HG02852 (cell line): Measurements from ENCODE around the gene GOLGA5.

Source experiments
- ATAC-seq: cut with Tn5 transposase; IDR thresholded peaks from one replicate; pipeline ENCODE4 v1.9.1; 2021; ENCODE audit warnings: mild to moderate bottlenecking, moderate library complexity; ENCODE audit not compliant: unreplicated experiment

The GOLGA5 gene

DNA sequence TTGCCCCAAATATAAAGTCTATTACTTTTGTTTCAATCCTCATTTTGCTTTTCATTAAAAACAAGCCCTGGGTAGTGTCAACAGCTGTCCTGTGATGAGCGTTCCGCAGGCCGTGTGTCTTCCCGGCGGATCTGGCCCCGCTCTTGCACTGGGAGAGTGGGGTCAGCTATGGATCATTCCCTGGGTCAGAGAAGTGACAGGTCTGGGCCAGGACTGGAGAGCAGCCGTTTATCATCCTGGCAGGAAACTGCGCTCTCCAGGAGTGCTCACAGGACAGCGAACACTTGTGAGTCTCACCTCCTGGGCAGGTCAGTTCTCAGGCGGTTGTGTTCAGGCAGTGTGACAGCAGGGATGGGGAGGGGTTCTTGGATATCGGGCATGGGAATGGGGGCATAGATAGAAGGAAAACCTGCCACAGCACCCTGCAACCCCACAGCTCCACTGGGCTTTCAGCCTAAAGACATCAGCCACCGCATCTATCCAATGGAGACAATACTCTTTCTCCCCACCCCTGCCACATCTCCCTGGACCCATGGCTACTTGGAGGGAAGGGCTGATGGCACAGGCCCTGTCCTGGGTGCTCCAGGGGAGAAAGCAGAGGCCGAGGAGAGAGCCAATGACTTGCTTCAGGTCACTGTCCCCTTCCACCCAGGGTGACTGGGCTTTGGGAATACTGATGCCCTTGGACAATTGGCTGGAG lies 81.0 kb downstream of the GOLGA5 start:
- ATAC-seq = no peak

DNA sequence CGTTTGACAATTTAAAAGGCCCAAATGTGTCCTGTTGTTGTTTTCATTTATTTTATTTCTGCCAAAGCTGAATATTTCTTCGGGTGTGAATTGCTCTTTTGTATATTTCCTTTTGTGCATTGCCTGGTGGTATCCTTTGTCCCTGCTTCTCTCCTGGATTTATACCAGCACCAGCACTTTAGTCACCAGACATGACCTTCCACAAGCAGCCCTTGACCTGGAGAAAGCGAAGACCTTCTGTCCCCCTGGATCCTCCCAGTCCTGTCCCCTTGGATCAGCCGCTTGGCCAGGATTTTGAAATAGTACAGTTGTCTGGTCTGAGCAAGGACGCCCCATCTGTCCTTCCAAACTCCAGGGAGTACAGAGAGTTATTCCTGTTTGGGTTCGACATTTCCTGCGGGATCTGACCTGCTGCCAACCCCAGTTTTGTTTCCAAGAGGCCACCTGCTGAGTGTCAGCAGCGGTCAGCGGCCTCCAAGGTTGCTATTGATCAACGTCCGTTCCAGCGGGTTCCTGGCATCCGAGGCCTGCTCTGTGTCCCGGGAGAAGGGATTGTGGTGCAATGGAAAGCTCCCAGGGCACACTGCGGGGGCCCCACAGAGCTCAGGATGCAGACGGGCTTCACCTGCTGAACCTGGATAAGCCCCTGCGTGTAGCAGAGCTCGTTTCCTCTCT lies 83.8 kb downstream of the GOLGA5 start:
- no peak for ATAC-seq

DNA sequence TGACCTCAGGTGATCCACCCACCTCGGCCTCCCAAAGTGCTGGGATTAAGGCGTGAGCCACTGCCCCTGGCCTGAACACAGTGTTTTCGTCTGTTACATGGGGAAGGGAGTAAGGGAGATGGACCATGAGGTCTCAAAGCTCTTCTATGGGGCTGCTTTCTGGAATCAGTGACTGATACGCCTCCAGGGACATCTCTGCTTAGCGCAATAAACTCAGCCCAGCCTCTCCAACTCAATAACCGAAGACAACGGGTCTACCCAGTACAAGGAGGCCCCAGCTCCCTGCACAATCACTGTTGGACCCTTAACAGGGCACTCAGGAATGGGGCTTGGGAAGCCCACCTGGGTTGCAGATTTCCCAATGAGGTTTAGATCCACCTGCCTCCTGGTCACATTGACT lies 86.2 kb downstream of the GOLGA5 start:
- ATAC-seq = no peak

DNA sequence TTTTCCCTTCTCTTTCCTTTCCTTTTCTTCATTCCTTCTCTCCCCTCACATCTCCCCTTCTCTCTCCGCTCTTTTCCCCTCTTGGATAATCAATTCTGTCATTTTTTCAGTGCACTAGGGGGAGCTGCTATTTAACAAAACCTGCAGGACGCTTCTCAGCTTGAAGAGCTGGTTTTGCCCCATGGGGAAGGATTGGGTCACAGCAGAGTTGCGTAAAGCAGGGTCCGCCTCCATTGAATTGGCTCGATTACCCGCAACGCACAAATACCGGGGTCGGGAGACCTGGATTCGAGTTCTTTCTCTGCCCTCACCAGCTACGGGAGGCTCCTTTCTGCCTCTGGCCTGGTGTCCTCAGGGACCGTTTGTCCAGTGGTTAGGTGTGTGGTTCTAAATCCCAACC lies 86.7 kb downstream of the GOLGA5 start:
- ATAC-seq = no peak

DNA sequence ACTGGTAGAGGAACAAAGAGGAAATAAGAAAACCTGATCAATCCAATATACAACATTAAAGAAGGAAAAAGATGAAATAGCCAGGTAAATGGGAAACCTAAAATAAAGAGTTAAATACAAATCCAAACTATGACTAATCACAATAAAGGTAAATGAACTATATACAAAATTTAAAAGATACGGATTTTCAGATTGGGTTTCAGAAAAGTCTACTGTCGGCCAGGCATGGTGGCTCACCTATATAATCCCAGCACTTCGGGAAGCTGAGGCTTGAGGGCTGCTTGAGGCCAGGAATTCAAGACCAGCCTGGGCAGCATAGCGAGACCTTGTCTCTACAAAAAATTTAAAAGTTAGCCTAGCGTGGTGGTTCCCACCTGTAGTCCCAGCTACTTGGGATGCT lies 89.0 kb downstream of the GOLGA5 start:
- ATAC-seq = no peak

DNA sequence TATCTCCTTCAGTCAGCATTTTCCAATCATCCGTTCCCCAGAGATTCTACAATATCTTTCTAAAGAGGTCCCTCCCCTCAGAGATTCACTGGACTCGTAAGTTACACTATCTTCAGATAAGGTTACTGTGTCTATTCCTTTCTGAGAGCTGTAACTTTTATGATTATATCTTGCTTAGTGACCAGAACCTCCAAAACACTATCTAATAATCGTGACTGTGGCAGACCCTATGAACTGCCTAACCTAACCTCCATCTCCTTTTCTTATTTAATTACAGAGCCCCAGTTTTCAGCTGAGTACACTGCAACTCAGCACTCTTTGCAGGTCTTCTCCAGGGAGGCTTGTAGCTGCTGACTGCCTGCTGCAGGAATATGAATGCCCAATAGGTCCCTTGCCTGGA lies 90.3 kb downstream of the GOLGA5 start:
- ATAC-seq = no peak

DNA sequence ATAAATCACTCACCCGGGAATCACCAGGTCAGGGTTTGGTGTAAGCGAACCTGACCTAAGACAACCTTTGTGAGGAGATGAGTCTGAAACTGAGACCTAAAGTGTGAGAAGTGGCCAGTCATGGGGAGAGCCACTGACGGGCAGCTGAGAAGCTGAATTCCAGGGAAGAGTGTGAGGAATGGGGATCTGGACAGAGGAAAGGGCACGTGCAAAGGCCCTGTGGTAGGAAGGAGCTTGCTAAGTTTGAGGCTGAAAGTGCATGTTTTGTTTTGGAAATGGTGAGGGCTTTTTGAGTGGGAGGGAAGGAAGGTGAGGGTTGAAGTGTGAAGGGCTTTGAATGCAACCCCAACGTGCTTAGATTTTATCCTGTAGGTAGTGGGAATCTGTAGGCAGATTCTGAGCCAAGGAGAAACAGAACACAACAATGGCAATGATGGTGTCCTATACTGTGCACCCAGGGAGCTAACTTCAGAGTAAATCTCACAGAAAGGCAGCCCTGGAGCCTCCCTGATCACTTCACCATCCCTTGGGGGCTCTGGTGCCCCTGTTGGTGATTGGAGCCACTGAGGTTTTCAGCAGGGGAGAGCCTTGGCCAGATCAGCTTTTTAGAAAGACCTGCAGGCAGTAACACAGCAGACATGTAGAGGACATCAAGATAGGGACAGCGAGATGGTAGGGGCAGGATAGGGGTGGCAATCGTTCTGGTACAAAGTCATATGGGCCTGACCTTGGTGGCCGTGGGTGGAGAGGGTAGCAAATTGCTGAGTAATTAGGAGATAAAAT lies 91.4 kb downstream of the GOLGA5 start:
- no peak for ATAC-seq

DNA sequence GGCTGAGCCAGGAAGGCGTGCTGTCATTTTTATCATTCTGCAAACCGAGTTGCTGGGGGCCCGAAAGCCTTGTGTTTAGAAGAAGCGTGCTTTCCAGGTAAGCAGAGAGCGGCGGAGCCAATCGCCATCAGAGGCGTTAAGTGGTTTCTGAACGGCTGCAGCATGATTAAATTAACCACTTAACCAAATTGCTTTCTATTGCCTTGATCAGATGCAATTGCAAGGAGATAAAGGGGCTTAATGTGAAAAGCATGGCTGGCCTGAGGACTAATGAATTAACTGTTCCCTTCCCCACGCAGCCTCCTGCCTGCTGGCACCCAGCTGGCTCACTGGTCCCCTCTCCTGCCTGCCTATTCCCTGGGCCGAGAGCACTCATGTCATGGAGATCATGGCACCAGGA lies 92.2 kb downstream of the GOLGA5 start:
- no peak for ATAC-seq

DNA sequence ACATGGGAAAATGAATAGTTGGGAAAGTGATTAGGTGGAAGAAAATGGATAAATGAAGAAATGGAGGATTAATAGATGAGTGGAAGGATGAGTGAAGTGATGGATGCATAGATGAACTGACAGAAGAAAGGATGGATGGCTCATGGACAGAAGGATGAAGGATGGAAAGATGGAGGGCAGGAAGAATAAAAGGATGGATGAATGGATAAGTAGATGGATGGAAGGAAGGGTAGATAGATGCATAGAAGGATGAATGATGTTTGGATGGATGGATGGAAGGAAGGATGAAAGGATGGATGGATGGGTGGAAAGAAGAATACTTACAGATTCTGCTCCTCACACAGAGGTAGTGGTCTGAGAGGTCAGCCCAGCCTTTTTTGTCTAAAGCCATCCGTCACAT lies 93.1 kb downstream of the GOLGA5 start:
- no peak for ATAC-seq

DNA sequence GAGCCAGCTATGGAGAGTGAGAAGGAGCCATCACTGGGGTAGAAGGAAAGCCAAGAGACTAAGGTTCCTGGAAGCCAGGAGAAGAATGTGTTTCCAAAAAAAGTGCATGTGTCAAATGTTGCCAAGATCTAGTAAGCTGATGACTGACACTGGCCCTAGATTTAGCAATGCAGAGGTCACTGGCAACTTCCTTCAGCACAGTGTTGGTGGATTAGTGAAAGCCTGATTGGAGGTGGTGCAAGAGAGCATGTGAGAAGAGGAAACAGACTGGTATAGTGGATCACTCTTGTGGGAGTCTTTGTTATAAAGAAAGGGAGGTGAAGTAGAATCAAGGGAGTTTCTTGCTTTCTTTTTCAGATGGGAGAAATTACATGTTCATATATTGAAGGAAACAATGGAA lies 94.8 kb downstream of the GOLGA5 start:
- no peak for ATAC-seq
